Large intestine (tissue), 3 donors: ENCODE measurements around the gene FOXP1. TPM values are rescaled to one million over a fixed set of nuclear protein-coding genes. Genes with fewer than 3 reads are reported as not detected.

ENCODE experiments used
- DNase-seq, 2 donors: peaks; one replicate each; pipeline versions ENCODE4 v3.0.0 to v3.0.0-alpha.2; 2013
- H3K27ac ChIP-seq: one replicate; pipeline ENCODE4 v1.5.1; 2013; ENCODE audit warnings: low read length
- H3K27me3 ChIP-seq: 2 replicates; pipeline ENCODE4 v1.6.1; 2013; ENCODE audit warnings: low read length; ENCODE audit not compliant: control insufficient read depth, insufficient read depth
- H3K36me3 ChIP-seq: 2 replicates; pipeline ENCODE4 v1.6.1; 2013; ENCODE audit warnings: low read length; ENCODE audit not compliant: control insufficient read depth, insufficient read depth
- H3K4me1 ChIP-seq: one replicate; pipeline ENCODE4 v1.6.1; 2013; ENCODE audit warnings: low read length; ENCODE audit not compliant: control insufficient read depth, insufficient read depth
- H3K4me3 ChIP-seq: one replicate; pipeline ENCODE4 v1.5.1; 2013; ENCODE audit warnings: low read length
- H3K9me3 ChIP-seq: one replicate; pipeline ENCODE4 v1.6.1; 2013; ENCODE audit warnings: mild to moderate bottlenecking, low read depth, low read length, moderate library complexity; ENCODE audit not compliant: control insufficient read depth
- WGBS: methylation state at CpG from one replicate; pipeline ENCODE4 v1.1.5; 2013; ENCODE audit warnings: low lambda C conversion rate; ENCODE audit not compliant: insufficient coverage; 5-methylcytosine and 5-hydroxymethylcytosine counted together
- polyA plus RNA-seq: library from polyadenylated mRNA; unstranded; fragments of 120-200 nt; gene quantifications from one replicate; pipeline ENCODE4 v1.2.1, GENCODE V29; 2013

FOXP1 gene
- polyA plus RNA-seq, 1 donor = 64.1 TPM

- H3K27me3 ChIP-seq = no peaks in the 10 kb centered on the region
- no peaks in the 10 kb centered on the region for H3K9me3 ChIP-seq
- no peak overlapping the region for H3K27ac ChIP-seq
- no peak for DNase-seq
- no peaks in the 10 kb centered on the region for H3K4me1 ChIP-seq
- H3K36me3 ChIP-seq = no peaks in the 10 kb centered on the region
- no peak overlapping the region for H3K4me3 ChIP-seq
- WGBS = 100% methylated on average over 1 of the region's 7 CpGs
Measured at GRCh38 chr3:70919091-70919490, 664.4 kb downstream of the FOXP1 start.

GRCh38 chr3:70916375-70917055 lies 667.0 kb downstream of the FOXP1 start:
- Histone ChIP-seq H3K9me3 (no peaks in the 10 kb centered on the region), H3K4me1 (no peaks in the 10 kb centered on the region), H3K27me3 (no peaks in the 10 kb centered on the region), H3K27ac (no peak overlapping the region), H3K4me3 (no peak overlapping the region), H3K36me3 (no peaks in the 10 kb centered on the region)
- no CpG with 5 or more reads among the region's 4 CpGs for WGBS
- peak in 1 of 2 donors; percentile 15 for DNase-seq

GRCh38 chr3:70914862-70915261 lies 668.7 kb downstream of the FOXP1 start:
- H3K4me1 ChIP-seq = no peaks in the 10 kb centered on the region
- no peaks in the 10 kb centered on the region for H3K9me3 ChIP-seq
- H3K4me3 ChIP-seq = no peak overlapping the region
- no peak for DNase-seq
- H3K27ac ChIP-seq = no peak overlapping the region
- H3K27me3 ChIP-seq = no peaks in the 10 kb centered on the region
- WGBS = no CpG with 5 or more reads among the region's 1 CpG
- H3K36me3 ChIP-seq = no peaks in the 10 kb centered on the region

- no peak overlapping the region for H3K4me3 ChIP-seq
- H3K27ac ChIP-seq = no peak overlapping the region
- no peaks in the 10 kb centered on the region for H3K9me3 ChIP-seq
- H3K4me1 ChIP-seq = no peaks in the 10 kb centered on the region
- no peaks in the 10 kb centered on the region for H3K36me3 ChIP-seq
- peaks cover 2% of the 10 kb centered on the region for H3K27me3 ChIP-seq
- no peak for DNase-seq
- no CpG with 5 or more reads among the region's 5 CpGs for WGBS
Measured at GRCh38 chr3:70911719-70912118, 671.8 kb downstream of the FOXP1 start.

- no peak for DNase-seq
- WGBS = no CpG with 5 or more reads among the region's 11 CpGs
- no peaks in the 10 kb centered on the region for H3K9me3 ChIP-seq
- H3K4me3 ChIP-seq = no peak overlapping the region
- no peaks in the 10 kb centered on the region for H3K4me1 ChIP-seq
- no peak overlapping the region for H3K27ac ChIP-seq
- peaks cover 2% of the 10 kb centered on the region for H3K27me3 ChIP-seq
- H3K36me3 ChIP-seq = no peaks in the 10 kb centered on the region
Measured at GRCh38 chr3:70905491-70905890, 678.0 kb downstream of the FOXP1 start.

Other genes starting within 250 kb of the FOXP1 start
- gene EIF4E3, start 141.7 kb upstream of the FOXP1 start, polyA plus RNA-seq = 7.7 TPM
- gene GPR27, start 170.1 kb upstream of the FOXP1 start, polyA plus RNA-seq = 2.6 TPM
- gene PROK2, start 201.4 kb upstream of the FOXP1 start, polyA plus RNA-seq = 0.67 TPM